ENCODE measurements around the gene HES4.

DNA sequence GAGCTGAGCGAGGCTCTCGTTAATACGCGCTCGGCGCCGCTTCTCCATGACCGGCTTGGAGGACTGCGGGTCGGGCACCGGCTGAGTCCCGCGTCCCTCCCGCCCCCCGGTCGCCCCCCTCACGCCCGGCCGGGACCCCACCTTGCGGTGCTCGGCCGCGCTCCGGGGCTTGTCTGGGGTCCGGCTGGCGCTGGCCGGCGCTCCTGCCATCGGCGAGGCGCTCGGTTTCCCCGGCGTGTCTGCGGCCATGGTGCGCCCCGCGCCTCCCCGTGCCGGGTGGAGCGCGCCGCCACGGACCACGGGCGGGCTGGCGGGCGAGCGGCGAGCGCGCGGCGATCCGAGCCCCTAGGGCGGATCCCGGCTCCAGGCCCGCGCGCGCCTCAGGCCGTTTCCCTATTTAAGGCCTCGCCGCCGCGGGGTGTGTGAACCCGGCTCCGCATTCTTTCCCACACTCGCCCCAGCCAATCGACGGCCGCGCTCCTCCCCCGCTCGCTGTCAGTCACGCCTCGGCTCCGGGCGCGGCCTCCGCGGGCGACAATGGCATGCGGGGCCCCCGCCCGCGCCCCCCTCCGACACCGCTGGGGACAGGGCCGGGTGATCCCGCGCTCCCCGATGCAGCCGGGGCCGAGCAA is at the start of gene HES4:
- no peak for TF ChIP-seq POLR2A (IDR thresholded peaks at IDR 0.05; ENCODE audit: low read length)
- TF ChIP-seq GATA1 (IDR thresholded peaks at IDR 0.05; ENCODE audit: low read depth, low read length): no peak
